Measurements from ENCODE around the gene TMEM171. TPM values are rescaled to one million over a fixed set of nuclear protein-coding genes. Genes with fewer than 3 reads are reported as not detected.

The TMEM171 gene
- total and polyA plus RNA-seq, 2 experiments from 2014 or later = 1.9 to 2.9 TPM

DNA sequence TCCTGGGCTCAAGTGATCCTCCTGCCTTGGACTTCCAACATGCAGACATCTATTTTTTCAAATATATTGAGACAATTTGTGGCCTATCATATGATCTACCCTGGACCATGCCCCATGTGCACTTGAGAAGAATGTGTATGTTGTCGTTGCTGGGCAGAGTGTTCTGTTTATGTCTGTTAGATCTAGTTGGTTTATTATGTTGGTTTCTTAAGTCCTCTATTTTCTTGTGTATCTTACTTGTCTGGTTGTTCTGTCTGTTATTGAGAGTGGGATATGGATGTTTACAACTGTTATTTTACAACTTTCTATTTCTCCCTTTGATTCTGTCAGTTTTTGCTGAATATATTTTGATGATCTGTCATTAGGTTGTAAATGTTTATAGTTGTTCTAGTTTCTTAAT, 10.2 kb upstream of the TMEM171 start (continued):
- TF ChIP-seq, protein P1, sequence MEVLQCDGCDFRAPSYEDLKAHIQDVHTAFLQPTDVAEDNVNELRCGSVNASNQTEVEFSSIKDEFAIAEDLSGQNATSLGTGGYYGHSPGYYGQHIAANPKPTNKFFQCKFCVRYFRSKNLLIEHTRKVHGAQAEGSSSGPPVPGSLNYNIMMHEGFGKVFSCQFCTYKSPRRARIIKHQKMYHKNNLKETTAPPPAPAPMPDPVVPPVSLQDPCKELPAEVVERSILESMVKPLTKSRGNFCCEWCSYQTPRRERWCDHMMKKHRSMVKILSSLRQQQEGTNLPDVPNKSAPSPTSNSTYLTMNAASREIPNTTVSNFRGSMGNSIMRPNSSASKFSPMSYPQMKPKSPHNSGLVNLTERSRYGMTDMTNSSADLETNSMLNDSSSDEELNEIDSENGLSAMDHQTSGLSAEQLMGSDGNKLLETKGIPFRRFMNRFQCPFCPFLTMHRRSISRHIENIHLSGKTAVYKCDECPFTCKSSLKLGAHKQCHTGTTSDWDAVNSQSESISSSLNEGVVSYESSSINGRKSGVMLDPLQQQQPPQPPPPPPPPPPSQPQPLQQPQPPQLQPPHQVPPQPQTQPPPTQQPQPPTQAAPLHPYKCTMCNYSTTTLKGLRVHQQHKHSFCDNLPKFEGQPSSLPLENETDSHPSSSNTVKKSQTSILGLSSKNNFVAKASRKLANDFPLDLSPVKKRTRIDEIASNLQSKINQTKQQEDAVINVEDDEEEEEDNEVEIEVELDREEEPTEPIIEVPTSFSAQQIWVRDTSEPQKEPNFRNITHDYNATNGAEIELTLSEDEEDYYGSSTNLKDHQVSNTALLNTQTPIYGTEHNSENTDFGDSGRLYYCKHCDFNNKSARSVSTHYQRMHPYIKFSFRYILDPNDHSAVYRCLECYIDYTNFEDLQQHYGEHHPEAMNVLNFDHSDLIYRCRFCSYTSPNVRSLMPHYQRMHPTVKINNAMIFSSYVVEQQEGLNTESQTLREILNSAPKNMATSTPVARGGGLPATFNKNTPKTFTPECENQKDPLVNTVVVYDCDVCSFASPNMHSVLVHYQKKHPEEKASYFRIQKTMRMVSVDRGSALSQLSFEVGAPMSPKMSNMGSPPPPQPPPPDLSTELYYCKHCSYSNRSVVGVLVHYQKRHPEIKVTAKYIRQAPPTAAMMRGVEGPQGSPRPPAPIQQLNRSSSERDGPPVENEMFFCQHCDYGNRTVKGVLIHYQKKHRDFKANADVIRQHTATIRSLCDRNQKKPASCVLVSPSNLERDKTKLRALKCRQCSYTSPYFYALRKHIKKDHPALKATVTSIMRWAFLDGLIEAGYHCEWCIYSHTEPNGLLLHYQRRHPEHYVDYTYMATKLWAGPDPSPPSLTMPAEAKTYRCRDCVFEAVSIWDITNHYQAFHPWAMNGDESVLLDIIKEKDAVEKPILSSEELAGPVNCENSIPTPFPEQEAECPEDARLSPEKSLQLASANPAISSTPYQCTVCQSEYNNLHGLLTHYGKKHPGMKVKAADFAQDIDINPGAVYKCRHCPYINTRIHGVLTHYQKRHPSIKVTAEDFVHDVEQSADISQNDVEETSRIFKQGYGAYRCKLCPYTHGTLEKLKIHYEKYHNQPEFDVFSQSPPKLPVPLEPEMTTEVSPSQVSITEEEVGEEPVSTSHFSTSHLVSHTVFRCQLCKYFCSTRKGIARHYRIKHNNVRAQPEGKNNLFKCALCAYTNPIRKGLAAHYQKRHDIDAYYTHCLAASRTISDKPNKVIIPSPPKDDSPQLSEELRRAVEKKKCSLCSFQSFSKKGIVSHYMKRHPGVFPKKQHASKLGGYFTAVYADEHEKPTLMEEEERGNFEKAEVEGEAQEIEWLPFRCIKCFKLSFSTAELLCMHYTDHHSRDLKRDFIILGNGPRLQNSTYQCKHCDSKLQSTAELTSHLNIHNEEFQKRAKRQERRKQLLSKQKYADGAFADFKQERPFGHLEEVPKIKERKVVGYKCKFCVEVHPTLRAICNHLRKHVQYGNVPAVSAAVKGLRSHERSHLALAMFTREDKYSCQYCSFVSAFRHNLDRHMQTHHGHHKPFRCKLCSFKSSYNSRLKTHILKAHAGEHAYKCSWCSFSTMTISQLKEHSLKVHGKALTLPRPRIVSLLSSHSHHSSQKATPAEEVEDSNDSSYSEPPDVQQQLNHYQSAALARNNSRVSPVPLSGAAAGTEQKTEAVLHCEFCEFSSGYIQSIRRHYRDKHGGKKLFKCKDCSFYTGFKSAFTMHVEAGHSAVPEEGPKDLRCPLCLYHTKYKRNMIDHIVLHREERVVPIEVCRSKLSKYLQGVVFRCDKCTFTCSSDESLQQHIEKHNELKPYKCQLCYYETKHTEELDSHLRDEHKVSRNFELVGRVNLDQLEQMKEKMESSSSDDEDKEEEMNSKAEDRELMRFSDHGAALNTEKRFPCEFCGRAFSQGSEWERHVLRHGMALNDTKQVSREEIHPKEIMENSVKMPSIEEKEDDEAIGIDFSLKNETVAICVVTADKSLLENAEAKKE (CRISPR knock-in tag; IDR thresholded peaks at IDR 0.05) = no peak

DNA sequence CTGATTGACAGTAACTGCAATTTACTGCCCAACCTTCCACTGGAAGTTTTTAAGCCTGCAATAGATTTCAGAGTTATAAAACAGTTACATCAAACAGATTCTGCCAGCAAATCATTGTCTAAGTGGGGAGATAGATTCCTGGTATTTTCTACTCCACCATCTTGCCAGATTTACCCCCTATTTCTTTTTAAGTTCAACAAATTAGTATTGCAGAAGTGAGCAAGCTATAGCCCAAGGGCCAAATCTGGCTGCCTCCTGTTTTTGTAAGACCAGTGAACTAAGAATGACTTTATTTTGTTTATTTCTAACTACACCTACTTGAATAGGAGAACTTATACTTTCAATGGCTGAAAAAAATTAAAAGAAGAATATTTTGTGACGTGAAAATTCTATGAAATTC, 8.8 kb upstream of the TMEM171 start:
- no peak for ATAC-seq
- Histone ChIP-seq H3K4me1 (ENCODE audit: insufficient read depth) (peaks cover 5% of the 10 kb centered on the region; the same call in 1 of the 2 replicates), H2AFZ (no peak overlapping the region), H3F3A (replicated peaks; ENCODE audit: low read depth) (no peaks in the 10 kb centered on the region), H3K27me3 (ENCODE audit: insufficient read depth) (no peaks in the 10 kb centered on the region), H4K20me1 (replicated peaks; ENCODE audit: insufficient read depth) (no peaks in the 10 kb centered on the region), H3K79me2 (replicated peaks; ENCODE audit: insufficient read depth) (no peaks in the 10 kb centered on the region), H3K9me2 (ENCODE audit: insufficient read depth) (0 out of 2 replicates have a peak, but pooled peaks cover 3% of the 10 kb centered on the region), H3K36me3 (ENCODE audit: insufficient read depth) (no peaks in the 10 kb centered on the region), H3K27ac (ENCODE audit: low read depth) (no peak overlapping the region), H3K4me2 (no peak overlapping the region), H3K4me3 (no peak overlapping the region)
- H3K4me3 Mint-ChIP-seq = no peak overlapping the region
- no peak overlapping the region for H3K27ac Mint-ChIP-seq
- H3K27me3 Mint-ChIP-seq (ENCODE audit: insufficient read depth, low read depth, poor library complexity) = no peaks in the 10 kb centered on the region
- H3K9me3 Mint-ChIP-seq = peaks cover 6% of the 10 kb centered on the region; the same call in 1 of the 3 replicates
- DNase-seq (ENCODE audit: low spot score) = no peak
- H3K4me1 Mint-ChIP-seq = peaks cover 5% of the 10 kb centered on the region; the same call in 2 of the 3 replicates
- TF ChIP-seq POLR2AphosphoS5 (IDR thresholded peaks at IDR 0.05; ENCODE audit: low read depth) = no peak
- TF ChIP-seq EZH2 (IDR thresholded peaks at IDR 0.05; ENCODE audit: low read depth, unreplicated experiment) = no peak
- H3K36me3 Mint-ChIP-seq (ENCODE audit: low read depth) = no peaks in the 10 kb centered on the region; the same call in 2 of the 3 replicates

DNA sequence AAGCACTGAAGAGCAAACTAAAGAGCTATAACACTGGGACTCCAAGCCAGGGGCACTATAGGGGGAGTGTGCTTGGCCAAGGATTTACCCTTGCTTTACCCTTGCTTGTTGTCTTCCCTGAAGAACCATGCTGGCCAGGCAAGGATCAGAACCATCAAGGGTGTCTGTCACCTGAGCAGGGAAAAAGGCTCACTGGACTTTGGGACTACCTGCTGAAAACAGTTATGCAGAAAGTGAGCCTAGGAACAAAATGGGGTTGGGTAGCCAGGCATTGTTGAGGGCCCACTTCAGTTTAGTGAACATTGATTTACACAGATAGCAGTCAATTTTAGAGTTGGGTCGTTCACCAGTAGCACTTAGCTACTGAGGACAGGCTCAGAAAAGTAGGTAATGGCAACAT, 8.0 kb upstream of the TMEM171 start:
- Histone ChIP-seq H3K4me1 (ENCODE audit: insufficient read depth) (peaks cover 5% of the 10 kb centered on the region; the same call in 1 of the 2 replicates), H3K9me2 (ENCODE audit: insufficient read depth) (no peaks in the 10 kb centered on the region), H3K79me2 (replicated peaks; ENCODE audit: insufficient read depth) (no peaks in the 10 kb centered on the region), H4K20me1 (replicated peaks; ENCODE audit: insufficient read depth) (no peaks in the 10 kb centered on the region), H3K36me3 (ENCODE audit: insufficient read depth) (no peaks in the 10 kb centered on the region), H3K27me3 (ENCODE audit: insufficient read depth) (0 out of 2 replicates have a peak, but pooled peaks cover under 1% of the 10 kb centered on the region), H2AFZ (no peak overlapping the region), H3K4me2 (no peak overlapping the region), H3K27ac (ENCODE audit: low read depth) (no peak overlapping the region), H3F3A (replicated peaks; ENCODE audit: low read depth) (no peaks in the 10 kb centered on the region), H3K4me3 (no peak overlapping the region)
- Mint-ChIP-seq H3K27me3 (ENCODE audit: insufficient read depth, low read depth, poor library complexity) (peaks cover 2% of the 10 kb centered on the region), H3K36me3 (ENCODE audit: low read depth) (no peaks in the 10 kb centered on the region; the same call in 2 of the 3 replicates), H3K4me3 (no peak overlapping the region), H3K27ac (no peak overlapping the region), H3K9me3 (no peaks in the 10 kb centered on the region), H3K4me1 (peaks cover 5% of the 10 kb centered on the region; the same call in 2 of the 3 replicates)
- no peak for TF ChIP-seq ZNF331 (CRISPR knock-in tag; IDR thresholded peaks at IDR 0.05; ENCODE audit: low read depth)
- no peak for DNase-seq (ENCODE audit: low spot score)
- ATAC-seq = no peak
